Breast epithelium (tissue), 3 donors: ENCODE results near the gene PDP2.

ENCODE experiments used
- POLR2A ChIP-seq: fragments of 450-650 bp; IDR thresholded peaks from one replicate; pipeline ENCODE4 v1.6.1; 2016; ENCODE audit warnings: antibody characterized with exemption, mild to moderate bottlenecking, moderate library complexity
- POLR2AphosphoS5 ChIP-seq, 3 donors: sonication (generic); formaldehyde crosslinking; IDR thresholded peaks; one replicate each; pipeline ENCODE4 v1.6.1; 2017; ENCODE audit warnings: antibody characterized with exemption in 3 of 3
- TF ChIP-seq, protein P1 (sequence below), 3 donors: fragments of 450-650 bp; IDR thresholded peaks; one replicate each; pipeline ENCODE4 v1.5.1; 2016 to 2017; ENCODE audit warnings: antibody characterized with exemption in 3 of 3, mild to moderate bottlenecking in 3 of 3, moderate library complexity in 3 of 3

DNA sequence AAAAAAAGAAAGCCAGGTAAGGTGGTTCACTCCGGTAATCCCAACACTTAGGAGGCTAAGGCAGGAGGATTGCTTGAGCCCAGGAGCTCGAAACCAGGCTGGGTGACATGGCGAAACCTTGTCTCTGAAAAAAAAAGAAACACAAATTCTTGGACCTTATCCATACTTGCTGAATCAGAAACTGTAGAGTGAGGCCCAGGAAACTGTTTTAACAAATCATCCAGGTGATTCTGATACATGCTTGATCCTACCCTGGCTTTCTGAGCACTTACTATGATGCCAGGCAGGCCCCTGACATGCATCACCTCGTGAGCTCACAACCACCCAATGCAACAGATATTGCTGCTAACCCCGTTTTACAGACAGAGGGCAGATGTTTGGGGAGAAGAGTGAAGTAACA is 45.6 kb upstream of the PDP2 start:
- TF ChIP-seq POLR2A, result no peak
- TF ChIP-seq, protein P1, sequence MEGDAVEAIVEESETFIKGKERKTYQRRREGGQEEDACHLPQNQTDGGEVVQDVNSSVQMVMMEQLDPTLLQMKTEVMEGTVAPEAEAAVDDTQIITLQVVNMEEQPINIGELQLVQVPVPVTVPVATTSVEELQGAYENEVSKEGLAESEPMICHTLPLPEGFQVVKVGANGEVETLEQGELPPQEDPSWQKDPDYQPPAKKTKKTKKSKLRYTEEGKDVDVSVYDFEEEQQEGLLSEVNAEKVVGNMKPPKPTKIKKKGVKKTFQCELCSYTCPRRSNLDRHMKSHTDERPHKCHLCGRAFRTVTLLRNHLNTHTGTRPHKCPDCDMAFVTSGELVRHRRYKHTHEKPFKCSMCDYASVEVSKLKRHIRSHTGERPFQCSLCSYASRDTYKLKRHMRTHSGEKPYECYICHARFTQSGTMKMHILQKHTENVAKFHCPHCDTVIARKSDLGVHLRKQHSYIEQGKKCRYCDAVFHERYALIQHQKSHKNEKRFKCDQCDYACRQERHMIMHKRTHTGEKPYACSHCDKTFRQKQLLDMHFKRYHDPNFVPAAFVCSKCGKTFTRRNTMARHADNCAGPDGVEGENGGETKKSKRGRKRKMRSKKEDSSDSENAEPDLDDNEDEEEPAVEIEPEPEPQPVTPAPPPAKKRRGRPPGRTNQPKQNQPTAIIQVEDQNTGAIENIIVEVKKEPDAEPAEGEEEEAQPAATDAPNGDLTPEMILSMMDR (IDR thresholded peaks at IDR 0.05), result no peak
- no peak for TF ChIP-seq POLR2AphosphoS5 (IDR thresholded peaks at IDR 0.05)
